ENCODE data around the gene STUB1.

Gene STUB1

DNA sequence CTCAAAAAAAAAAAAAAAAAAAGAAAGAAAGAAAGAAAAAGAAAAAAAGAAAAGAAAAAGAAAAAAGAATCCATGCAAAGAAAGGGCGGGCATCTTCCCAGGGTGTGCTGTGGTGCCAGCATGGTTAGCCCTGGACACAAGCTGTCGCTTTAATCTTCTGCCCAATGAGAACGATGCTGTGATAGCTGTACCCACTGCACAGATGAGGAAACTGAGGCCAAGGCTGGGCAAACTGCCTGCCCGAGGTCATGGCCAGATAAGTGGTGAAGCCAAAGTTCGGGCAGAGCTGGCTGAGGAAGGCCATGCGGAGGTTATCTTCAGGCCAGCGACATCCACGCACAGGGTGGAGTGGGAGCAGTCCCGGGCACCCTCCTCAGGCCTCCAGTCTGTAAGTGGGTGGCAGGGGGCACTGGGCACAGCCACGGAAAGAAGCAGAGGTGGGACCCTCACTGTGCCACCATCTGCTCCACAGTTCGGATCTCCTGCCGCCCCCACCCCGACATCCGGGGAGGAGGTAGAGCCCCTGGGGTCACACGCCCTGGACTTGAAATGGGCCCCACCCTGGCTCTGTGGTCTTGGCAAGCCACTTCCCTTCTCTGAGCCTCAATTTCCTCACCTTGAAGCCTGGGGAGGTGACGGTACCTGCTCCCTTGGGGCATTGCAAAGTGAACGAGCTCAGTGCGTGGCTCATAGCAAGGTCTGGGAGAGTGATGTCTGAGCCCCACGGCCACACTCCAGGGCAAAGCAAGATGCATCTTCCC is 18.9 kb downstream of the STUB1 start:
- no peak for DNase-seq

DNA sequence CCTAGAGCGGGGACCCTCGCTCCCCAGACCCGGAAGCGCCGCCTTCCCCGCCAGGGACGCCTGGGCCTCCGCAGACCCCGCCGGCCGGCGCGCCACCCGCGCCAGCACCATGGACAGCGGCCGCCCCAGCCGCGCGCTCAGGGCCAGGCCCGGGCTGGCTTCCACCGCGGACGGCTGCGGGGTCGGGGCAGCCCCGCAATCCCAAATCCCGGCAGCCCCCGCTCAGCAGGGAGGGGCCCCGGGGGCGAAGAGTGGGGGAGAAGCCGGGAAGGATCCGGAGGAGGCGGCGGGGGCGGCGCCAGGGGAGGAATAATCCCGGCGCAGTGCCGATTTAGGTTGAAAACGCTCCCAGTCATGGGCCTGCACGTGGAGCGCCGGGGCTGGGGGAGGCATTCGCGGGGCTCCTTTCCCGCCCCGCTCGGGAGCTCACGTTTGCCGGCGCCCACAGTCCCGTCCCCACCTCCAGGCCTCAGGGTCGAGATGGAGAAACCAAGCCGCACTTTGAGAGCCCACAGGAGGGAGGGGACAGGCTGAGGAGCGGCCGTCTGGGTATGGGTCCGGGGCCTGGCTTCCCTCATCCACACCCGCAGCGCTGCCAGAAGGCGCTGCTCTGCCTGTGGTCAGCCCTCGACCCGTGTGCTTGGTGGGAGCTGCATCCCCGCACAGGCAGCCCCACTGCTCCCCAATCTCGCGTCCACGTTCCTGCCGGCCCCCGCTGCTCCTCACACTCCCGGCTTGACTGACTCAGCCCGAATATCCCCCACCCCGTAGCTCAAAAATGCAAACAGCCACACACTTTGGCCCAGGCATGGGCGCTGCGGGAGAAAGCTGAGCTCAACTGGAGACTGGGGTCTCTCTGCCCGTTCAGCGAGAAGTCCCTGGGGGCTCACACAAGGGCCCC is 20.7 kb downstream of the STUB1 start:
- DNase-seq, result no peak

GRCh38 chr16:702341-702740 is 22.1 kb downstream of the STUB1 start:
- DNase-seq, result no peak

DNA sequence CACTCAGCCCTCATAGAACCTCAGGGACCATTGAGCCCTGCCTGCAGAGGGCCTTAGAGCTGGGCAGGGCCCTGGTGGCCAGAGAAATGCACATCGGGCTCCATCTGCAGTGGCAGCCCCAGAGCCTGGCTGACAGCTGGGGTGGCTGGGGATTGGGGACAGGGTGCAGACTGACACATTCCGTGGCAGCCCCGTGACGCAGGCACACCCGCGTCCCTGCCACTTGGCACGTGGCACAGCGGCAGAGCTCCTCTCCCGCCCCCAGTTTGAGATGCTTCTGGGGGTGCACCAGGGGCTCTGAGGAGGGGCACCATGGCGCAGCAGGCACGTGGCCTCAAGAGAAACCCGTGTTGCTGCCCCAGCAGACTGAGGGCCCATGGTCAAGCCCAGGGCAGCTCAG is 23.2 kb downstream of the STUB1 start:
- no peak for DNase-seq

DNA sequence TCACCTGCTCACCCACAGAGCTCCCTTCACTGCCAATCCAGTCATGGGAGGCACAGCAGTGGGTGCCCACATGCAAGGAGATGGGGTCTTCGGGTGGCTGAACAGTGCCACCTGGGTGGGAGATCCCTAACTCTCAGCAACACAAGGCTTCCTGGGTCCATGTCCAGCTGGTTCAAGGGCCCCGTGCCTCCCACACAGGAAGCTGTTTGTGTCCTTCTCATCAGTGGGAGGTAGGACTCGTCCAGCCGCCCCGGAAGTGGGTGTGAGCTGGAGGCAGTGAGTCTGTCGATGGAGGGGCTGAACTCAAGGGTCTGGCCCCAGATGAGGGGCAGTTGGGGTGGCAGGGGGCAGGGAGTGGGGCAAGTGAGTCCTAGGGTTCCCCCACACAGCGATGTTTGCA is 23.8 kb downstream of the STUB1 start:
- no peak for DNase-seq

DNA sequence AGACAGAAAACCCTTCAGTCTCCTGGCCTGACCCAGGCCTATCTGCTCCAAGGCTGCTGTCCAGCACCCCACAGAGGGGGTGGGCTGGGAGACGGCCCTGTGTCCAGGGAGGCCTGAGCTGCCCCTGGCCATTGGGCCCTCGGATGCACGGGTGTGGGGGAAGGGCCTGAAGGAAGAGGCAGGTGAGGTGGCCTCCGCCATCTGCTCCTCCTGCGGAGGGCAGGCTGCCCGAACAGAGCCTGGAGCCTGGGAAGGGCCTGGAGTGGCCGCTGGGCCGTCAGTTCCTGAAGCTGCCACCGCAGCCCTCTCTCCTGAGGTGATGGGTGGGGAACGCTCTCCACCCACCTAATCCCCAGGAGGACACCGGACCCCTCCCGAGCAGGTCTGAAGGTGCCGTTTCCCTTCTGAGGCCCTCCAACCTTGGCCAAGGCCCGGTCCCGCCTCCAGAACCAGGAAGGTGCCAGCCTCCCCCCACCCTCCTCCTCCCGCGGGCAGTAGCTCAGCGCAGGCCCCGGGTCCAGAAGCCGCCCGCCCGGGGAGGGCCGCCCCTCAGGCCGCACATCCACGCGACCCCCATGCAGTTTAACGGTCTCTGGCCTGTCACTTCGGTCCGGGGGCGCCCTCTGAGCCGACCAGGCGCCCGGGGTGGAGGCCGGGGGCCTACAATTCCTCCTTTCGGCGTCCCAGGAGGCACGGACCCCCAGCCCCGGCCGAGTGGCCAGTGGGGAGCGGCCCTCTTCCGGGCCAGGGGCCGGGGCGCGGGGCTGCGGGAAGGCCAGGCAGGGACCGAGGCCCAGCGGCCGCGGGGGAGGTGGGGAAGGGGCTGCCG is 24.6 kb downstream of the STUB1 start:
- no peak for DNase-seq

DNA sequence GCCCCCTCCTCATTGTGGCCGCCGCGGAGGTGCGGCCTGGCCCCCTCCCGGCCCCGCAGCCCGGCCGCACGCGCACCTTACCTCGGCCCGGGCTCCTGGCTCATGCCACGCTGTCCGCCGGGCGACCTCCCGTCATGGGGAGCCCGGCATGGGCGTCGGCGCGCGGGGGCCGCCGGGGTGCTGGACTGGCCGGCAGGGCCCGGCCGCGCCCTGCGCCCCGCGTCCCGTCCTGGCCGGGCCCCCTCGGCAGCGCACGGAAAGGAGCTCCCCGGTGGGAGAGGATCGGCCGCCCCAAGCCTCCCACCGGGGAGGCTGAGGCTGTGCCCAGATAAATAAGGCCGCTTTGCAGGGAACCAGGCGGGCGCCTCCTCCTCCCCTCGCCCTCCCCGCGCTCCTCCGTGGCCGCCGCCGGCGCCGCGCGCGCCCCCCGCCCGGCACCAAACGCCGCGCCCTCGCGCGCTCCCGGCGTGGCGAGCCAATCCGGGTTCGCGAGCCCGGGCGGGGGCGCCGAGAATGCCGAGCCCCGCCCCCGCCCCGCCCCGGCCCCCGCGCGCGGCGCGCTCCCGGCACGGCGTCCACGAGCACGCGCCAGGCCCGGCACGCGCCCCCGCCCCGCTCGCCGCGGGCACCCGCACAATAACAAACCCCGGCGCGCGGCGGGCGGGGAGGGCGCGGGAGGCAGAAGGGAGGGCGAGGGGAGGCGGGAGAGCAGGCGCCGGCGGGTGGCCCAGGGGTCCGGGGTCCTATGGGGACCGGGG is 25.4 kb downstream of the STUB1 start, which contains the start of gene FBXL16:
FBXL16 (minus strand) TSS at position 371 of the 758 bp plus-strand sequence. CDS start 8,396 bp downstream, outside the sequence.
- DNase-seq, result no peak

- DNase-seq, result no peak
Observed at GRCh38 chr16:706189-707061, 26.2 kb downstream of the STUB1 start.

DNA sequence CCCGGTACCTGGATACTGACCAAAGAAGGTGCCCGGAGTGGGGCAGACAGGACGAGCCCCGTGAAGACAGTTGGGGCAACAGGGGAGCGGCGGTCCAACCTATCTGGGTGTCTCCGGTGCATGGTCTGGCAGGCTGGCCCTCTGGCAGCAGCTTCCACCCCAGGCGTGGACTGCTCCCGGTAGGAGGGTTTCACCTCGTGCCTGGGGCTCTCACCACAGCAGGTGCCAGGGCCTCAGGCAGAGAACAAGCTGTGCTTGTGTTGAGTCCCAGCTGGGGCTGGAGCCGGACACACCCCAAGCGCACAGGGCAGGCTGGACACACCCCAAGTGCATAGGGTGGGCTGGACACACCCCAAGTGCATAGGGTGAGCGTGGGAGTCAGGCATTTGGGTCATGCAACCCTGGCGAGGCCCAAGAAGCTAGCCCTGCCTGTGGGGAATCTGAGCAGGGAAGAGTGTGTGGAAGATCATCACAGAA is 26.9 kb downstream of the STUB1 start:
- no peak for DNase-seq

DNA sequence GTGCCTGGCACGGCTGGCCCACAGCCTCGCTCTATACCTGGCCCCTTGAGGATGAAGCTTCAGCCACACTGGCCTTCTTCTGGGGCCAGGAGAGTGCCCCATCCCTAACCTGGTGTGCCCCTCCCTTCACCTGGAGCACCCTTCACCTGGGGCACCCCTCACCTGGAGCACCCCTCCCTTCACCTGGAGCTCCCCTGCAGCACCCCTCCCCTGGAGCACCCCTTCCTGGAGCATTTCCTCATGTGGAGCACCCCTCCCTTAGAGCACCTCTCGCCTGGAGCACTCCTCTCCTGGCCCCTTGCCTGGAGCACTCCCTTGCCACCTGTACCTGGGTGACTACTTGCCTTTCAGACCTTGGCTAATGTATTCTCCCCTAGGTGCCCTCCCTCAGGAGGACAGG is 27.8 kb downstream of the STUB1 start:
- DNase-seq, result no peak

- no peak for DNase-seq
Observed at GRCh38 chr16:708959-709358, 28.7 kb downstream of the STUB1 start.

GRCh38 chr16:709566-710499 is 29.6 kb downstream of the STUB1 start:
- no peak for DNase-seq

- DNase-seq, result no peak
Observed at GRCh38 chr16:710500-711075, 30.4 kb downstream of the STUB1 start.

- DNase-seq, result no peak
Observed at GRCh38 chr16:711084-711483, 30.9 kb downstream of the STUB1 start.

- peak; percentile 78 for DNase-seq
Observed at GRCh38 chr16:711548-712320, 31.5 kb downstream of the STUB1 start.

GRCh38 chr16:712740-713250 is 32.6 kb downstream of the STUB1 start:
- peak; percentile 41 for DNase-seq

DNA sequence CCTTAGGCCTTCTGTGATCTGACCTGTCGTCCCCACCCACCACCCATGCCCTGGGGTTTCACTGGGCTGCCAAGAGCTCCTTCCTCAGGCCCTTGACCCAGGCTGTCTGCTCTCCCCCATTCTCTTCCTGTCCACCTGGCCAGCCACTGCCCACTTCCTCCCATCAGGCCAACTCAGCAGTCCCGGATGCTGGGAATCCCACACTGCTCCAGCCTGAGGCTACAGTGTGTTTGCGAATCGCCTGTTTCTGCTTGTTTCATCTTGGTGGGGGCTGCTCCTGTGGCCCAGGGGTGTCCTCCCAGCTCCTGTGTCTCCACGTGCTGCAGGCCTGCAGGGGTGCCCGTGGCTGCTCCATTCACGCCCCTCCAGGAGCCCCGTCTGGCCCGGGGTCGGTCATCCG is 33.9 kb downstream of the STUB1 start:
- DNase-seq, result no peak

Data from CD4-positive, alpha-beta T cell treated with Interleukin-15 for 1 hour (primary cell).